ENCODE measurements around the gene STK32C. TPM values are rescaled to one million over a fixed set of nuclear protein-coding genes. Genes with fewer than 3 reads are reported as not detected.
"Not testable (repeated sequence)": the region's sequence is repeated elsewhere in the genome, so short reads cannot be mapped to it uniquely, and the experiment has no call there.

STK32C gene
- total RNA-seq, 1 donor from 2014 or later: 13.0 TPM

DNA sequence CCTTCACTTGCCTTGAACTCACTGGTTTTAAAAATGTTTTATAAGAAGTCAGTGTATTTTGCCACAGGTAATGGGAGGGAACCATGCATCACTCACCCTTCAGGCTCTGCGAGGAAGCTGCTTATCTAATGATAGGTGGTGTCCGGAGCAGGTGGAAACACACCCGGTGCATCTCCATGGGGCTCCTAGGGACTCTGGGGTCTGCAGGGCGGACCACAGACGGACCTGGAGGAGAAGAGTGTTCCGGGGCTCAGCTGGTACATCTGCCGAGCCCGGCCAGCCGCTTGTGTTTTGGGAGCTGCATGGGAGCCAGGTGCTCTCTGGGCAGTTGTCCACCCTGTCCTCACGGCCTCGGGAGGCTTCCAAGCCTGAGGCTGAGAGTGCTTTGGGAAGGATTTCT, 31.5 kb upstream of the STK32C start:
- TF ChIP-seq CTCF (conservative IDR thresholded peaks at IDR 0.05; ENCODE audit: low read depth, low read length): no peak

DNA sequence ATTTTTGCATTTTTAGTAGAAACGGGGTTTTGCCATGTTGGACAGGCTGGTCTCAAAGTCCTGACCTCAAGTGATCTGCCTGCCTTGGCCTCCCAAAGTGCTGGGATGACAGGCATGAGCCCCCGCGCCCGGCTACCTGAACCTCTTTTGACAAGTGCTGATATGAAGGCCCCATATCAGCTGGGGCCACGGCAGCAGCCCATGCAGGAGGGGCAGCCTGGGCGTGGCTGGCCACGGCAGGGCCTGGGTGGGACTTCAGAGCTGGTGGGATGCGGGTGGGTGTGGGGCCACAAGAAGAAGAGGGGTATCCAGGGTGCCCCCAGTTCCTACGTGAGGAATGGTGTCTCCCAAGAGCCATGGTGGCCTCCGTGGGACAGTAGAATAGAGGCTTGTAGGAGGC, 31.1 kb upstream of the STK32C start:
- H3K4me3 ChIP-seq (ENCODE audit: low read depth, low read length): no peak overlapping the region
- TF ChIP-seq CTCF (conservative IDR thresholded peaks at IDR 0.05; ENCODE audit: low read depth, low read length): no peak
- no peak for DNase-seq (ENCODE audit: low read depth)

More for the DNA sequence above, 31.5 kb upstream of the STK32C start:
- no peak overlapping the region for H3K4me3 ChIP-seq (ENCODE audit: low read depth, low read length)
- DNase-seq (ENCODE audit: low read depth): no peak

- H3K4me3 ChIP-seq (ENCODE audit: low read depth, low read length); DNase-seq (ENCODE audit: low read depth): not testable (repeated sequence)
These were observed 30.1 kb upstream of the STK32C start for GRCh38 chr10:132337854-132338253.

DNA sequence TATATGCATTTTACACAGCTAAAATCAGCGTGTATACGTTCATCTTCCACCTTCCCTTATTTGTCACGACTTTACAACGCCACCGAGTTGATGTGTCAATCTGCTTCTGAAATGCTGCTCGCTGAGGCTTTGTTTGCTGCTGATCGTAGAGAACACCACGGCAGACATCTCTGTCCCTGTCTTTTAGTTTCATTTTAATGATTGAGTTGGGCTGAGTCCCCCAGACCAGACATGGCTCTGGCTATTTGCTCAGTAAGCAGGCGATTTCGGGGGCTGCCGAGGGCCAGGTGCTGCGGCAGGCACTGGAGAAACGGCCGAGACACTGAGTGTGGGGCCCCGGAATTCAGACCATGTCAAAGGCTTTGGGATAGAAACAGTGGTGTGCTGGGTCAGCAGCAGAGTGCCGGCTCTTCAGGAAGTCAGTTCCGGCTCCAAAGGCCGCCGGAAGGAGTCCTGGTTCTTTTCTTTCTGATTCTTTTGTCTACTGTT, 29.2 kb upstream of the STK32C start:
- no peak for TF ChIP-seq CTCF (conservative IDR thresholded peaks at IDR 0.05; ENCODE audit: low read depth, low read length)
- no peak for DNase-seq (ENCODE audit: low read depth)
- H3K4me3 ChIP-seq (ENCODE audit: low read depth, low read length): no peak overlapping the region

- DNase-seq (ENCODE audit: low read depth): no peak
- TF ChIP-seq CTCF (conservative IDR thresholded peaks at IDR 0.05; ENCODE audit: low read depth, low read length): no peak
These were observed 28.5 kb upstream of the STK32C start for GRCh38 chr10:132336064-132336746.

GRCh38 chr10:132335189-132336063, 27.7 kb upstream of the STK32C start:
- DNase-seq (ENCODE audit: low read depth): no peak
- no peak overlapping the region for H3K4me3 ChIP-seq (ENCODE audit: low read depth, low read length)
- no peak for TF ChIP-seq CTCF (conservative IDR thresholded peaks at IDR 0.05; ENCODE audit: low read depth, low read length)

More at GRCh38 chr10:132336064-132336746, 28.5 kb upstream of the STK32C start:
- H3K4me3 ChIP-seq (ENCODE audit: low read depth, low read length): no peak overlapping the region

DNA sequence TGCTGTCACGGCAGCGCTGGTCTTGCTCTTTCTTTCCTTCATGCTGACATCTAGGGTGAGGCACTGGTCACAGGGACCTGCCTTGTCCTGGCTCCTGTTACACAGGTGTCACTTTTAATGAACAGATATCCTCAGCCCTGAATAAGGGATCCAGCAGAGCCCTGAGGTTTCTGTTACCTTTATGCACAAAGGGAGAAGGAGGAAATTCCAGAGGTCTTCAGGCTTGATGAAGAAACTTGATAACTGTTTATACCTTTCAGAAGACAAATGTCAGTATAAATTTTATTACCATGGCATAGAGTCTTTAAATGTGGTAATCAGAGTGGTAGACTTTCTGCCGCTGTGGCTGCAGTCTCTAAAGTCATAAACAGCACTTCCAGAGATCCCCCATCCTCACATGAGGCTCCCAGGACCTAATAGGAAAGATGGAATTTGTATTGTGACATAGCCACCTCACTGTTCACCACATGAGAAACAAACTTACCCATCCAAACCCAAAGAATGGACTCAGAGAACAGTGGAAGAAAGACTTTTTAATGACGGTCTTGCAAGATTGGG, 27.0 kb upstream of the STK32C start:
- no peak for DNase-seq (ENCODE audit: low read depth)
- H3K4me3 ChIP-seq (ENCODE audit: low read depth, low read length): no peak overlapping the region
- TF ChIP-seq CTCF (conservative IDR thresholded peaks at IDR 0.05; ENCODE audit: low read depth, low read length): no peak
